ENCODE results near the gene MAD1L1.
"Not testable (repeated sequence)": the region's sequence is repeated elsewhere in the genome, so short reads cannot be mapped to it uniquely, and the experiment has no call there.

MAD1L1 gene

GRCh38 chr7:1828170-1828569 lies 404.6 kb downstream of the MAD1L1 start:
- ATAC-seq = not testable (repeated sequence)

- not testable (repeated sequence) for ATAC-seq
Measured at GRCh38 chr7:1827521-1827981, 405.2 kb downstream of the MAD1L1 start.

- ATAC-seq = not testable (repeated sequence)
Measured at GRCh38 chr7:1826931-1827330, 405.8 kb downstream of the MAD1L1 start.

- TF ChIP-seq RARB (CRISPR knock-in tag; IDR thresholded peaks at IDR 0.05) = no peak
- TF ChIP-seq TOX (CRISPR knock-in tag; IDR thresholded peaks at IDR 0.05; ENCODE audit: borderline replicate concordance) = no peak
- TF ChIP-seq ZNF565 (CRISPR knock-in tag; conservative IDR thresholded peaks at IDR 0.05; ENCODE audit: low read depth) = no peak
- no peak for TF ChIP-seq TSHZ2 (CRISPR knock-in tag; IDR thresholded peaks at IDR 0.05)
- no peak for TF ChIP-seq CSRNP3 (CRISPR knock-in tag; IDR thresholded peaks at IDR 0.05)
- no peak for TF ChIP-seq ARNTL (CRISPR knock-in tag; IDR thresholded peaks at IDR 0.05; ENCODE audit: borderline replicate concordance, low read depth)
- TF ChIP-seq POU6F1 (CRISPR knock-in tag; IDR thresholded peaks at IDR 0.05; ENCODE audit: borderline replicate concordance, low read depth) = no peak
- TF ChIP-seq ZFP30 (CRISPR knock-in tag; IDR thresholded peaks at IDR 0.05) = no peak
- no peak for TF ChIP-seq PPARA (CRISPR knock-in tag; IDR thresholded peaks at IDR 0.05; ENCODE audit: borderline replicate concordance)
- TF ChIP-seq CREB5 (CRISPR knock-in tag; IDR thresholded peaks at IDR 0.05; ENCODE audit: low read depth) = no peak
- TF ChIP-seq ISL1 (CRISPR knock-in tag; IDR thresholded peaks at IDR 0.05) = no peak
- TF ChIP-seq CSDC2 (CRISPR knock-in tag; IDR thresholded peaks at IDR 0.05) = no peak
- no peak for TF ChIP-seq BACH2 (CRISPR knock-in tag; IDR thresholded peaks at IDR 0.05; ENCODE audit: borderline replicate concordance)
- no peak for TF ChIP-seq PATZ1 (CRISPR knock-in tag; IDR thresholded peaks at IDR 0.05; ENCODE audit: borderline replicate concordance)
- TF ChIP-seq SNAI2 (CRISPR knock-in tag; IDR thresholded peaks at IDR 0.05) = no peak
- ATAC-seq = no peak; the same call in 2 of the 3 replicates
Measured at GRCh38 chr7:1825897-1826741, 406.6 kb downstream of the MAD1L1 start.

GRCh38 chr7:1825647-1825896 lies 407.2 kb downstream of the MAD1L1 start:
- not testable (repeated sequence) for ATAC-seq

- not testable (repeated sequence) for ATAC-seq
Measured at GRCh38 chr7:1824882-1825646, 407.7 kb downstream of the MAD1L1 start.

GRCh38 chr7:1824151-1824881 lies 408.4 kb downstream of the MAD1L1 start:
- not testable (repeated sequence) for ATAC-seq

Data from SK-N-SH treated with all-trans-retinoic acid at 6 μM for 48 hours (cell line).